Naive thymus-derived CD4-positive, alpha-beta T cell (primary cell): Measurements from ENCODE around the gene ARFGAP1. TPM values are rescaled to one million over a fixed set of nuclear protein-coding genes. Genes with fewer than 3 reads are reported as not detected.

ENCODE experiments used
- ATAC-seq: fragments of 150-1000 bp; cut with Tn5 transposase; 2 replicates; pipeline ENCODE4 v1.10.0; 2021; ENCODE audit warnings: mild to moderate bottlenecking, moderate library complexity
- CTCF ChIA-PET: fragments of 350-600 bp; sonication (Branson Sonifier 250); formaldehyde crosslinking; loops from one replicate; lab custom pipeline; 2021; ENCODE audit warnings: antibody characterized with exemption; lab: Charles Lee
- POLR2A ChIA-PET: fragments of 350-600 bp; sonication (Branson Sonifier 250); formaldehyde crosslinking; loops from one replicate; lab custom pipeline; 2021; ENCODE audit warnings: antibody characterized with exemption, inconsistent platforms; lab: Charles Lee
- DNase-seq, 9 donors: peaks; one replicate each; pipeline versions ENCODE4 v3.0.0 to v3.0.0-alpha.2; 2020 to 2022; ENCODE audit warnings: mixed read lengths in 1 of 9
- H3K27ac ChIP-seq: one replicate; pipeline ENCODE4 v1.7.0; 2013; ENCODE audit warnings: mild to moderate bottlenecking, low read depth, low read length, moderate library complexity
- H3K27me3 ChIP-seq, 2 donors: one replicate each; pipeline ENCODE4 v1.7.0; 2013; ENCODE audit warnings: low read length in 2 of 2, mild to moderate bottlenecking in 2 of 2, moderate library complexity in 2 of 2; ENCODE audit not compliant: control insufficient read depth in 2 of 2, insufficient read depth in 2 of 2
- H3K36me3 ChIP-seq, 3 experiments: 1 replicate in 2 of 3; 2 replicates in 1 of 3; pipeline ENCODE4 v1.7.0; 2013; ENCODE audit warnings: low read length in 3 of 3, mild to moderate bottlenecking in 3 of 3, moderate library complexity in 1 of 3; ENCODE audit not compliant: insufficient read depth in 3 of 3, control insufficient read depth in 2 of 3
- H3K4me1 ChIP-seq, 2 donors: one replicate each; pipeline ENCODE4 v1.7.0; 2013; ENCODE audit warnings: low read length in 2 of 2, mild to moderate bottlenecking in 2 of 2, moderate library complexity in 1 of 2; ENCODE audit not compliant: control insufficient read depth in 2 of 2, insufficient read depth in 2 of 2
- H3K4me3 ChIP-seq: 2 replicates; pipeline ENCODE4 v1.7.0; 2013; ENCODE audit warnings: mild to moderate bottlenecking, low read length
- H3K9me3 ChIP-seq, 3 experiments: 1 replicate in 2 of 3; 2 replicates in 1 of 3; pipeline ENCODE4 v1.7.0; 2013; ENCODE audit warnings: low read length in 3 of 3; ENCODE audit not compliant: control insufficient read depth in 2 of 3
- H3K27ac Mint-ChIP-seq, 9 donors: one replicate each; pipeline ENCODE4 v1.8.0; 2020 to 2022; ENCODE audit warnings: mixed read lengths in 9 of 9, mild to moderate bottlenecking in 8 of 9, moderate library complexity in 5 of 9, inconsistent platforms in 2 of 9
- H3K27me3 Mint-ChIP-seq, 5 donors: one replicate each; pipeline ENCODE4 v1.8.0; 2021 to 2022; ENCODE audit warnings: mixed read lengths in 5 of 5, mild to moderate bottlenecking in 1 of 5
- H3K36me3 Mint-ChIP-seq, 5 donors: one replicate each; pipeline ENCODE4 v1.8.0; 2020 to 2022; ENCODE audit warnings: mixed read lengths in 5 of 5, mild to moderate bottlenecking in 3 of 5, inconsistent platforms in 1 of 5
- H3K4me1 Mint-ChIP-seq, 7 donors: one replicate each; pipeline ENCODE4 v1.8.0; 2020 to 2022; ENCODE audit warnings: mixed read lengths in 7 of 7, mild to moderate bottlenecking in 3 of 7, inconsistent platforms in 1 of 7
- H3K4me3 Mint-ChIP-seq, 10 donors: one replicate each; pipeline ENCODE4 v1.8.0; 2020 to 2022; ENCODE audit warnings: mild to moderate bottlenecking in 10 of 10, mixed read lengths in 10 of 10, moderate library complexity in 6 of 10, inconsistent platforms in 2 of 10
- H3K9me3 Mint-ChIP-seq, 11 donors: one replicate each; pipeline ENCODE4 v1.8.0; 2020 to 2022; ENCODE audit warnings: mixed read lengths in 11 of 11, mild to moderate bottlenecking in 4 of 11, inconsistent platforms in 1 of 11, moderate library complexity in 1 of 11
- intact Hi-C, 2 donors: fragments of 100-400 bp; cut with micrococcal nuclease; formaldehyde crosslinking; loops; one replicate each; pipeline ENCODE4 v1.15.1; 2023
- polyA plus RNA-seq, 2 donors: library from polyadenylated mRNA; unstranded; fragments of 300-500 nt; fragmentation: Illumina TruSeq; gene quantifications; one replicate each; pipeline ENCODE4 v1.2.3, GENCODE V29; 2021
- total RNA-seq, 6 experiments: library from RNA in 5 of 6; stranded (reverse) in 5 of 6; gene quantifications; 1 replicate in 5 of 6; 2 replicates in 1 of 6; pipeline ENCODE4 v1.2.3 and lab custom pipeline; 2021 to 2026

Gene ARFGAP1
- total and polyA plus RNA-seq, 7 experiments from 2014 or later, result 15.9 to 119 (median 105) TPM

DNA sequence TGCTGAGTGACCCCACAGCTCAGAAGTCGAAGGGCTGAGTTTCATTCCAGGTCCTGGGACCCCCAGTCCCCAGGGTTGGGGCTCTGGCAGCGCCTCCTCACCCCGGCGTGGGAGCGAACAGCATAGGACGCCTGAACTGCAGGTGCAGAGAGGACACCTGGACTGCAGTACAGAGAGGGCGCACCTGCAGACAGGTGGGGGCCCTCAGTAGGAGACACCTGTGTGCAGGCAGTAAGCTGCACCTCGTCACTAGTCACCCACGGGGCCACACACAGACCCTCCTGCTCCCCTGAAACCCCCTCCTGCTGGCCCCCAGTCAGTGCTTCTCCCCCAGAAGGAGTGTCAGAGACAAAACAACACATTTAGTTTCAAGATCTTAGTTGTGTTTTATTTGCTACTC is 9.8 kb upstream of the ARFGAP1 start:
- DNase-seq (no peak), ATAC-seq (no peak)
- Histone ChIP-seq H3K27ac (no peak overlapping the region), H3K9me3 (no peaks in the 10 kb centered on the region), H3K4me3 (no peak overlapping the region), H3K27me3 (peaks cover 0 to 3% of the 10 kb centered on the region in 2 donors), H3K4me1 (no peaks in the 10 kb centered on the region), H3K36me3 (no peaks in the 10 kb centered on the region)
- Mint-ChIP-seq H3K27ac (no peak overlapping the region), H3K4me1 (peaks cover 0 to 15% (median 4%) of the 10 kb centered on the region in 7 donors), H3K36me3 (no peaks in the 10 kb centered on the region), H3K4me3 (no peak overlapping the region), H3K9me3 (no peaks in the 10 kb centered on the region), H3K27me3 (peaks cover 0 to 33% (median 11%) of the 10 kb centered on the region in 5 donors)
- ChIA-PET CTCF (no interaction called here), POLR2A (no interaction called here)
- intact Hi-C loops, result no loop called here

DNA sequence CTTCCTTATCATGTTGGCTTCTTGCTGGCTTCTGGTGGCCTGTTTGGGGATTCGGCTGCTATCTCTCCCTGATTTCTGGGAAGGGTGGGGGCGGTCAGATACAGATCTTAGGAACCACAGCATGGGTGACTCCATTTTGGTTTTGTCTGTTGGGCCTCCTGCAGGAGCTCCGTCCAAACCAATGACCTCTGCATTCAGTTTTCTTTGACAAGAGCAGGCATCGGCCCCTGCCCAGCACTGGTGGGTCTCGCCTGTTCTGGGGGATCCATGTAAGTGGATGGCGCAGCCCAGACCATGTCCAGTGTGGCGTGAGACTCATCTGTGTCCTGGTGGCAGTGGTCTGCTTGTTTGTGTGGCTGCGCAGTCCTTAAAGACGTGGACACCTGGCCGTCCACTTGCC is 8.6 kb upstream of the ARFGAP1 start:
- DNase-seq (no peak), ATAC-seq (no peak)
- no peaks in the 10 kb centered on the region for H3K9me3 Mint-ChIP-seq
- H3K27ac Mint-ChIP-seq, result no peak overlapping the region
- peaks cover 0 to 15% (median 4%) of the 10 kb centered on the region in 7 donors for H3K4me1 Mint-ChIP-seq
- no peak overlapping the region for H3K4me3 ChIP-seq
- intact Hi-C loops, result no loop called here
- no peak overlapping the region for H3K27ac ChIP-seq
- H3K4me3 Mint-ChIP-seq, result no peak overlapping the region
- no peaks in the 10 kb centered on the region for H3K9me3 ChIP-seq
- H3K36me3 ChIP-seq, result no peaks in the 10 kb centered on the region
- H3K27me3 Mint-ChIP-seq, result peaks cover 0 to 33% (median 11%) of the 10 kb centered on the region in 5 donors
- H3K36me3 Mint-ChIP-seq, result no peaks in the 10 kb centered on the region
- no peaks in the 10 kb centered on the region for H3K4me1 ChIP-seq
- peaks cover 0 to 3% of the 10 kb centered on the region in 2 donors for H3K27me3 ChIP-seq
- CTCF ChIA-PET, result no interaction called here
- POLR2A ChIA-PET, result no interaction called here

DNA sequence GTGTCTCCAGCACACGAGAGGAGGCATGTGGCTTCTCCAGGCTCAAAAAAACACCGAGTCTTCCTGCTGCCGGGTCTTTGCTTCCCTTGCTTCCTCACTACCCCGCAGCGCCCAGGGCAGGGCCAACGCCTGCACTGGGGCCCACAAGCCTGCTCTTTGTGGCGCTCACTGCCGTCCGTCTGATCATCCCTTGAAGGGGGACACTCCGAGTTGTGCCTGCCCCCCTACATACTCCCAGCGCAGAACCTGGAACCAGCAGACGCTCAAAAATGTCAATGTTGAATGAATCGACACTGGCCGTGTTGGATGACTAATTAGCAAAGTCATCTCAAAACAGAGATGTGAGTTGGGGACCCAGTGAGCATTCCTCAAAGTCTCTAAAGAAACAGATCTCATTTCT is 8.1 kb upstream of the ARFGAP1 start:
- DNase-seq (no peak), ATAC-seq (no peak)
- Mint-ChIP-seq H3K27ac (no peak overlapping the region), H3K36me3 (no peaks in the 10 kb centered on the region), H3K4me3 (no peak overlapping the region), H3K4me1 (peaks cover 0 to 15% (median 4%) of the 10 kb centered on the region in 7 donors), H3K9me3 (no peaks in the 10 kb centered on the region), H3K27me3 (peaks cover 0 to 29% (median 9%) of the 10 kb centered on the region in 5 donors)
- Histone ChIP-seq H3K4me3 (no peak overlapping the region), H3K27me3 (peaks cover 0 to 3% of the 10 kb centered on the region in 2 donors), H3K36me3 (no peaks in the 10 kb centered on the region), H3K9me3 (no peaks in the 10 kb centered on the region), H3K27ac (no peak overlapping the region), H3K4me1 (no peaks in the 10 kb centered on the region)
- POLR2A ChIA-PET, result no interaction called here
- intact Hi-C loops, result no loop called here
- CTCF ChIA-PET, result no interaction called here

DNA sequence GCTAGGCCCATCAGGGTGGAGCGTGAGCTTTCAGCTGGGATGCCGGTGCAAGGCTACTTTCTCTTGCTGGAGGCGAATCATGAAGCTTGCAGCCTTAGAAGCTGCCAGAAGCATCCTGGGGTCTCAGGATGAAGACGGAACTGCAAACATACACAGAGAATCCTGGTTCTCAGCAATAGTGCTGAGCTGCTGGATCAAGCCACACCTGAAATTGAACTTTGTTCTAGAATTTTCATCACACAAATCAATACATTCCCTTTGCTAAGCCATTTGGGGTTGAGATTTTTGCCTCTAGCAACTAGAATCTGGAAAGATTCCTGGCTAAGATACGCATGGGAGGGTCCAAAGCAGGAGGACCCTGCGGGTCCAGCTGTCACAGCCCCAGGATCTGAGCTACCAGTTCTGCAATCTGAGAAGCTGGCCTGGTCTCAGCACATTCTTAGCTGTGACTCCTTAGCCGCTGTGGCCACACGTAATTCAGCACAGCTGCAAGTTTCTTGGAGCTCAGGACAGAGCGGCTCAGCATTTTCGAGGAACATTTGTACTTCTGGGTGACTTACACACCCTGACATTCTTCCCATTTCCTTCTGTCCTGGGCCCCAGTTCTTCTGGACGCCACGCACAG is 6.6 kb upstream of the ARFGAP1 start:
- no peaks in the 10 kb centered on the region for H3K36me3 ChIP-seq
- H3K27ac Mint-ChIP-seq, result no peak overlapping the region
- ATAC-seq, result no peak
- no peak overlapping the region for H3K4me3 ChIP-seq
- H3K27me3 ChIP-seq, result peaks cover 0 to 3% of the 10 kb centered on the region in 2 donors
- peaks cover 0 to 18% (median 4%) of the 10 kb centered on the region in 7 donors for H3K4me1 Mint-ChIP-seq
- intact Hi-C loops, result no loop called here
- no peak overlapping the region for H3K4me3 Mint-ChIP-seq
- DNase-seq, result no peak
- H3K9me3 Mint-ChIP-seq, result no peaks in the 10 kb centered on the region
- POLR2A ChIA-PET, result interaction anchor here (1.0 kb wide), 1 partner anchor 51 kb away, joined by 3 read pairs; no protein-coding TSS in a partner anchor
- peaks cover 0 to 29% (median 9%) of the 10 kb centered on the region in 5 donors for H3K27me3 Mint-ChIP-seq
- H3K4me1 ChIP-seq, result no peaks in the 10 kb centered on the region
- CTCF ChIA-PET, result no interaction called here
- no peaks in the 10 kb centered on the region for H3K9me3 ChIP-seq
- H3K36me3 Mint-ChIP-seq, result no peaks in the 10 kb centered on the region
- H3K27ac ChIP-seq, result no peak overlapping the region

DNA sequence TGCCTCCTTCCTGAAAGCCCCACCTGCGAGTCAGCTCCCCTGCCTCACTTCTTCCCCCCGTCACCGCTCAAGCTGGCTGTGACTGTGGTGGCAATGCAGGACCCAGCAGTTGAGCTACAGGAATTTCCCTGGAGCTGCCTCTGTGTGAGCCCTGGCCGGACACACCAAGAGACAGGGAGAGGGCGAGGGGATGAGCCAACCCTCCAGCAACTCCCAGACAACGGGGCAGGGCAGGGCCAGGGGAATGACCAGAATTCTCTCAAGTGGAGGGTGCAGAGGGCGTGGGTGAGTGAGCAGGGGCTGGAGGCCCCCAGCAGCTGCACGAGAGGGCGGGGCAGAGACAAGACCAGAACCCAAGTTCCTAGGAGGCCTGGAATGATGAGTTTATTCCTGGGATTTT is 4.9 kb upstream of the ARFGAP1 start:
- ChIA-PET CTCF (no interaction called here), POLR2A (no interaction called here)
- Mint-ChIP-seq H3K36me3 (no peaks in the 10 kb centered on the region), H3K9me3 (no peaks in the 10 kb centered on the region), H3K27me3 (peaks cover 0 to 22% (median 9%) of the 10 kb centered on the region in 5 donors), H3K4me3 (no peak overlapping the region), H3K27ac (no peak overlapping the region), H3K4me1 (peaks cover 7 to 15% (median 7%) of the 10 kb centered on the region in 7 donors)
- no peaks in the 10 kb centered on the region for H3K36me3 ChIP-seq
- peaks cover 0 to 3% of the 10 kb centered on the region in 2 donors for H3K27me3 ChIP-seq
- peaks cover 0 to 6% of the 10 kb centered on the region in 2 donors for H3K4me1 ChIP-seq
- no peak for ATAC-seq
- no peak overlapping the region for H3K4me3 ChIP-seq
- intact Hi-C loops, result no loop called here
- no peaks in the 10 kb centered on the region for H3K9me3 ChIP-seq
- no peak overlapping the region for H3K27ac ChIP-seq
- DNase-seq, result no peak

DNA sequence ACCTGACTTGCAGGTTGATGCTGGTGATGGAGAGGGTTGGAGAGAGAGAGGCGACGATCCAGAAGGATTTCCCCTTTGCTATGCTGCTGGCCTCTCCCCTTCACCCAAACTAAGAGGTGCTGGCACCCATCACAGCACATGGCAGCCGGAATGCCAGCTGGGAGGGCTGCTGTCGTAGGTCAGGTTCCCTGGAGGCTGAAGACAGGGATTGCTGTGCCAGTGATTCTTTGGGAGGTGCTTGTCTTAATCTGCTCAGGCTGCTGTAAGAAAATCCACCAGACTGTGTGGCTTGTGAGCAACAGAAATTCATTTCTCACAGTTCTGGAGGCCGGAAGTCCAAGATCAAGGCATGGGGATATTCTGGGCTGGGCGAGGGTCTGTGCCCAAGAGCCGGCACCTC is 4.4 kb upstream of the ARFGAP1 start:
- intact Hi-C loops, result no loop called here
- Mint-ChIP-seq H3K4me3 (no peak overlapping the region), H3K36me3 (no peaks in the 10 kb centered on the region), H3K9me3 (no peaks in the 10 kb centered on the region), H3K27me3 (peaks cover 0 to 18% (median 9%) of the 10 kb centered on the region in 5 donors), H3K4me1 (peaks cover 7 to 13% (median 8%) of the 10 kb centered on the region in 7 donors), H3K27ac (no peak overlapping the region)
- H3K27me3 ChIP-seq, result peaks cover 0 to 3% of the 10 kb centered on the region in 2 donors
- no peak for ATAC-seq
- no peak for DNase-seq
- H3K36me3 ChIP-seq, result no peaks in the 10 kb centered on the region
- POLR2A ChIA-PET, result interaction anchor here (0.7 kb wide), 1 partner anchor 21 kb away, joined by 3 read pairs; no protein-coding TSS in a partner anchor
- peaks cover 2 to 7% of the 10 kb centered on the region in 2 donors for H3K4me1 ChIP-seq
- H3K4me3 ChIP-seq, result no peak overlapping the region
- H3K9me3 ChIP-seq, result no peaks in the 10 kb centered on the region
- CTCF ChIA-PET, result no interaction called here
- no peak overlapping the region for H3K27ac ChIP-seq
